WTC11 (cell line): ENCODE data around the gene SERPINE2. TPM values are rescaled to one million over a fixed set of nuclear protein-coding genes. Genes with fewer than 3 reads are reported as not detected.

ENCODE experiments used
- ATAC-seq: fragments of 200-7000 bp; cut with Tn5 transposase; 2 replicates; pipeline ENCODE4 v1.10.0; 2021; ENCODE audit warnings: mild to moderate bottlenecking, moderate library complexity
- CTCF ChIA-PET: fragments of 300-600 bp; sonication (Branson Sonifier 250); formaldehyde crosslinking; loops from one replicate; lab custom pipeline; 2021; ENCODE audit warnings: antibody characterized with exemption; lab: Charles Lee
- POLR2A ChIA-PET: fragments of 350-600 bp; sonication (Branson Sonifier 250); formaldehyde crosslinking; loops from one replicate; lab custom pipeline; 2021; ENCODE audit warnings: antibody characterized with exemption; lab: Charles Lee
- DNase-seq: peaks from one replicate; pipeline ENCODE4 v3.0.0; 2021; ENCODE audit warnings: low spot score
- H3K27ac Mint-ChIP-seq: 2 replicates; pipeline ENCODE4 v1.8.0; 2021; ENCODE audit warnings: mixed read lengths
- H3K27me3 Mint-ChIP-seq: 2 replicates; pipeline ENCODE4 v1.8.0; 2021; ENCODE audit warnings: low read depth, mild to moderate bottlenecking, moderate library complexity, mixed read lengths
- H3K36me3 Mint-ChIP-seq: 2 replicates; pipeline ENCODE4 v1.8.0; 2021; ENCODE audit warnings: mixed read lengths
- H3K4me1 Mint-ChIP-seq: 2 replicates; pipeline ENCODE4 v1.8.0; 2022; ENCODE audit warnings: mixed read lengths
- H3K4me3 Mint-ChIP-seq: 2 replicates; pipeline ENCODE4 v1.8.0; 2021; ENCODE audit warnings: mild to moderate bottlenecking, moderate library complexity, mixed read lengths
- H3K9me3 Mint-ChIP-seq: 2 replicates; pipeline ENCODE4 v1.8.0; 2021; ENCODE audit warnings: mixed read lengths
- ESRRA ChIP-seq: sonication (generic); formaldehyde crosslinking; IDR thresholded peaks from 2 replicates; pipeline ENCODE4 v1.8.1; 2022; ENCODE audit warnings: mild to moderate bottlenecking, missing genetic modification reagents, borderline replicate concordance
- FOXJ3 ChIP-seq: sonication (generic); formaldehyde crosslinking; IDR thresholded peaks from 2 replicates; pipeline ENCODE4 v1.9.0; 2021; ENCODE audit warnings: missing genetic modification reagents, mild to moderate bottlenecking, borderline replicate concordance
- KAT7 ChIP-seq: sonication (generic); formaldehyde crosslinking; IDR thresholded peaks from 2 replicates; pipeline ENCODE4 v1.8.1; 2023; ENCODE audit warnings: missing genetic modification reagents, mild to moderate bottlenecking, borderline replicate concordance
- ZNF423 ChIP-seq: fragments of 250-450 bp; sonication (Bioruptor Pico); IDR thresholded peaks from 2 replicates; pipeline ENCODE4 v2.1.2; 2022; ENCODE audit warnings: mild to moderate bottlenecking, moderate library complexity
- total RNA-seq: library from RNA; stranded (reverse); gene quantifications from 3 replicates; pipeline ENCODE4 v1.2.3, GENCODE V29; 2021
- TF ChIP-seq, protein P1 (sequence below): sonication (generic); formaldehyde crosslinking; conservative IDR thresholded peaks from 2 replicates; pipeline ENCODE4 v1.8.1; 2023; ENCODE audit warnings: mild to moderate bottlenecking, low read depth, missing genetic modification reagents, moderate library complexity
- TF ChIP-seq, protein P2 (sequence below): fragments of 250-450 bp; sonication (Bioruptor Pico); IDR thresholded peaks from 2 replicates; pipeline ENCODE4 v2.1.2; 2022; ENCODE audit warnings: mild to moderate bottlenecking, moderate library complexity
- TF ChIP-seq, protein P3 (sequence below): sonication (generic); formaldehyde crosslinking; IDR thresholded peaks from 2 replicates; pipeline ENCODE4 v1.8.1; 2022; ENCODE audit warnings: missing genetic modification reagents, borderline replicate concordance
- TF ChIP-seq, protein P4 (sequence below): fragments of 250-450 bp; sonication (Bioruptor Pico); IDR thresholded peaks from 2 replicates; pipeline ENCODE4 v1.9.0; 2021; ENCODE audit warnings: mild to moderate bottlenecking, borderline replicate concordance
- TF ChIP-seq, protein P5 (sequence below): sonication (generic); formaldehyde crosslinking; IDR thresholded peaks from 2 replicates; pipeline ENCODE4 v1.8.1; 2023; ENCODE audit warnings: mild to moderate bottlenecking, missing genetic modification reagents, borderline replicate concordance
- TF ChIP-seq, protein P6 (sequence below): sonication (generic); formaldehyde crosslinking; IDR thresholded peaks from 2 replicates; pipeline ENCODE4 v1.8.0; 2022; ENCODE audit warnings: mild to moderate bottlenecking, missing genetic modification reagents

Gene SERPINE2
- total RNA-seq, 1 experiment from 2014 or later, result 60.4 TPM

DNA sequence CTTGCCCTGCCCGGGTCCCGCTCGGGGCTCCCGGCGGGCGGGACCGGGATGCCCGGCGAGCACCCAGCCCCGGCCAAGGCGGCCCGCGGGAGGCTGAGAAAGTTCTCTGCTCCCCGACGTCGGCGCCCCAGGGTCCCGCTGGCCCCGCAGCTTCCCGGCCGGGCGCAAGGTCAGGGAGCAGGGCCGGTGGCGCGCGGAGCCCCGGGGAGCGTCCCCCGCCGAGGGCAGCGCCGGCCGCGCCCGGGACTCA, 331 bp downstream of the SERPINE2 start:
- Mint-ChIP-seq H3K9me3 (no peaks in the 10 kb centered on the region), H3K27me3 (peaks cover 57% of the 10 kb centered on the region), H3K4me1 (peaks cover 35% of the 10 kb centered on the region), H3K4me3 (no peak overlapping the region), H3K27ac (no peak overlapping the region), H3K36me3 (no peaks in the 10 kb centered on the region)
- TF ChIP-seq ESRRA, result 0 out of 2 replicates have a peak, but pooled peaks have one; percentile 7
- TF ChIP-seq KAT7 (CRISPR knock-in tag), result 0 out of 2 replicates have a peak, but pooled peaks have one; percentile 22
- TF ChIP-seq, protein P1, sequence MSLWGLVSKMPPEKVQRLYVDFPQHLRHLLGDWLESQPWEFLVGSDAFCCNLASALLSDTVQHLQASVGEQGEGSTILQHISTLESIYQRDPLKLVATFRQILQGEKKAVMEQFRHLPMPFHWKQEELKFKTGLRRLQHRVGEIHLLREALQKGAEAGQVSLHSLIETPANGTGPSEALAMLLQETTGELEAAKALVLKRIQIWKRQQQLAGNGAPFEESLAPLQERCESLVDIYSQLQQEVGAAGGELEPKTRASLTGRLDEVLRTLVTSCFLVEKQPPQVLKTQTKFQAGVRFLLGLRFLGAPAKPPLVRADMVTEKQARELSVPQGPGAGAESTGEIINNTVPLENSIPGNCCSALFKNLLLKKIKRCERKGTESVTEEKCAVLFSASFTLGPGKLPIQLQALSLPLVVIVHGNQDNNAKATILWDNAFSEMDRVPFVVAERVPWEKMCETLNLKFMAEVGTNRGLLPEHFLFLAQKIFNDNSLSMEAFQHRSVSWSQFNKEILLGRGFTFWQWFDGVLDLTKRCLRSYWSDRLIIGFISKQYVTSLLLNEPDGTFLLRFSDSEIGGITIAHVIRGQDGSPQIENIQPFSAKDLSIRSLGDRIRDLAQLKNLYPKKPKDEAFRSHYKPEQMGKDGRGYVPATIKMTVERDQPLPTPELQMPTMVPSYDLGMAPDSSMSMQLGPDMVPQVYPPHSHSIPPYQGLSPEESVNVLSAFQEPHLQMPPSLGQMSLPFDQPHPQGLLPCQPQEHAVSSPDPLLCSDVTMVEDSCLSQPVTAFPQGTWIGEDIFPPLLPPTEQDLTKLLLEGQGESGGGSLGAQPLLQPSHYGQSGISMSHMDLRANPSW (CRISPR knock-in tag), result no peak
- TF ChIP-seq, protein P2, sequence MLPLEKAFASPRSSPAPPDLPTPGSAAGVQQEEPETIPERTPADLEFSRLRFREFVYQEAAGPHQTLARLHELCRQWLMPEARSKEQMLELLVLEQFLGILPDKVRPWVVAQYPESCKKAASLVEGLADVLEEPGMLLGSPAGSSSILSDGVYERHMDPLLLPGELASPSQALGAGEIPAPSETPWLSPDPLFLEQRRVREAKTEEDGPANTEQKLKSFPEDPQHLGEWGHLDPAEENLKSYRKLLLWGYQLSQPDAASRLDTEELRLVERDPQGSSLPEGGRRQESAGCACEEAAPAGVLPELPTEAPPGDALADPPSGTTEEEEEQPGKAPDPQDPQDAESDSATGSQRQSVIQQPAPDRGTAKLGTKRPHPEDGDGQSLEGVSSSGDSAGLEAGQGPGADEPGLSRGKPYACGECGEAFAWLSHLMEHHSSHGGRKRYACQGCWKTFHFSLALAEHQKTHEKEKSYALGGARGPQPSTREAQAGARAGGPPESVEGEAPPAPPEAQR (CRISPR knock-in tag), result no peak
- no peak for TF ChIP-seq FOXJ3 (CRISPR knock-in tag)
- TF ChIP-seq ZNF423 (CRISPR knock-in tag), result peak; percentile 92
- TF ChIP-seq, protein P3, sequence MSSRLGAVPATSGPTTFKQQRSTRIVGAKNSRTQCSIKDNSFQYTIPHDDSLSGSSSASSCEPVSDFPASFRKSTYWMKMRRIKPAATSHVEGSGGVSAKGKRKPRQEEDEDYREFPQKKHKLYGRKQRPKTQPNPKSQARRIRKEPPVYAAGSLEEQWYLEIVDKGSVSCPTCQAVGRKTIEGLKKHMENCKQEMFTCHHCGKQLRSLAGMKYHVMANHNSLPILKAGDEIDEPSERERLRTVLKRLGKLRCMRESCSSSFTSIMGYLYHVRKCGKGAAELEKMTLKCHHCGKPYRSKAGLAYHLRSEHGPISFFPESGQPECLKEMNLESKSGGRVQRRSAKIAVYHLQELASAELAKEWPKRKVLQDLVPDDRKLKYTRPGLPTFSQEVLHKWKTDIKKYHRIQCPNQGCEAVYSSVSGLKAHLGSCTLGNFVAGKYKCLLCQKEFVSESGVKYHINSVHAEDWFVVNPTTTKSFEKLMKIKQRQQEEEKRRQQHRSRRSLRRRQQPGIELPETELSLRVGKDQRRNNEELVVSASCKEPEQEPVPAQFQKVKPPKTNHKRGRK (CRISPR knock-in tag), result no peak
- TF ChIP-seq, protein P4, sequence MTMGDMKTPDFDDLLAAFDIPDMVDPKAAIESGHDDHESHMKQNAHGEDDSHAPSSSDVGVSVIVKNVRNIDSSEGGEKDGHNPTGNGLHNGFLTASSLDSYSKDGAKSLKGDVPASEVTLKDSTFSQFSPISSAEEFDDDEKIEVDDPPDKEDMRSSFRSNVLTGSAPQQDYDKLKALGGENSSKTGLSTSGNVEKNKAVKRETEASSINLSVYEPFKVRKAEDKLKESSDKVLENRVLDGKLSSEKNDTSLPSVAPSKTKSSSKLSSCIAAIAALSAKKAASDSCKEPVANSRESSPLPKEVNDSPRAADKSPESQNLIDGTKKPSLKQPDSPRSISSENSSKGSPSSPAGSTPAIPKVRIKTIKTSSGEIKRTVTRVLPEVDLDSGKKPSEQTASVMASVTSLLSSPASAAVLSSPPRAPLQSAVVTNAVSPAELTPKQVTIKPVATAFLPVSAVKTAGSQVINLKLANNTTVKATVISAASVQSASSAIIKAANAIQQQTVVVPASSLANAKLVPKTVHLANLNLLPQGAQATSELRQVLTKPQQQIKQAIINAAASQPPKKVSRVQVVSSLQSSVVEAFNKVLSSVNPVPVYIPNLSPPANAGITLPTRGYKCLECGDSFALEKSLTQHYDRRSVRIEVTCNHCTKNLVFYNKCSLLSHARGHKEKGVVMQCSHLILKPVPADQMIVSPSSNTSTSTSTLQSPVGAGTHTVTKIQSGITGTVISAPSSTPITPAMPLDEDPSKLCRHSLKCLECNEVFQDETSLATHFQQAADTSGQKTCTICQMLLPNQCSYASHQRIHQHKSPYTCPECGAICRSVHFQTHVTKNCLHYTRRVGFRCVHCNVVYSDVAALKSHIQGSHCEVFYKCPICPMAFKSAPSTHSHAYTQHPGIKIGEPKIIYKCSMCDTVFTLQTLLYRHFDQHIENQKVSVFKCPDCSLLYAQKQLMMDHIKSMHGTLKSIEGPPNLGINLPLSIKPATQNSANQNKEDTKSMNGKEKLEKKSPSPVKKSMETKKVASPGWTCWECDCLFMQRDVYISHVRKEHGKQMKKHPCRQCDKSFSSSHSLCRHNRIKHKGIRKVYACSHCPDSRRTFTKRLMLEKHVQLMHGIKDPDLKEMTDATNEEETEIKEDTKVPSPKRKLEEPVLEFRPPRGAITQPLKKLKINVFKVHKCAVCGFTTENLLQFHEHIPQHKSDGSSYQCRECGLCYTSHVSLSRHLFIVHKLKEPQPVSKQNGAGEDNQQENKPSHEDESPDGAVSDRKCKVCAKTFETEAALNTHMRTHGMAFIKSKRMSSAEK (CRISPR knock-in tag), result no peak
- TF ChIP-seq, protein P5, sequence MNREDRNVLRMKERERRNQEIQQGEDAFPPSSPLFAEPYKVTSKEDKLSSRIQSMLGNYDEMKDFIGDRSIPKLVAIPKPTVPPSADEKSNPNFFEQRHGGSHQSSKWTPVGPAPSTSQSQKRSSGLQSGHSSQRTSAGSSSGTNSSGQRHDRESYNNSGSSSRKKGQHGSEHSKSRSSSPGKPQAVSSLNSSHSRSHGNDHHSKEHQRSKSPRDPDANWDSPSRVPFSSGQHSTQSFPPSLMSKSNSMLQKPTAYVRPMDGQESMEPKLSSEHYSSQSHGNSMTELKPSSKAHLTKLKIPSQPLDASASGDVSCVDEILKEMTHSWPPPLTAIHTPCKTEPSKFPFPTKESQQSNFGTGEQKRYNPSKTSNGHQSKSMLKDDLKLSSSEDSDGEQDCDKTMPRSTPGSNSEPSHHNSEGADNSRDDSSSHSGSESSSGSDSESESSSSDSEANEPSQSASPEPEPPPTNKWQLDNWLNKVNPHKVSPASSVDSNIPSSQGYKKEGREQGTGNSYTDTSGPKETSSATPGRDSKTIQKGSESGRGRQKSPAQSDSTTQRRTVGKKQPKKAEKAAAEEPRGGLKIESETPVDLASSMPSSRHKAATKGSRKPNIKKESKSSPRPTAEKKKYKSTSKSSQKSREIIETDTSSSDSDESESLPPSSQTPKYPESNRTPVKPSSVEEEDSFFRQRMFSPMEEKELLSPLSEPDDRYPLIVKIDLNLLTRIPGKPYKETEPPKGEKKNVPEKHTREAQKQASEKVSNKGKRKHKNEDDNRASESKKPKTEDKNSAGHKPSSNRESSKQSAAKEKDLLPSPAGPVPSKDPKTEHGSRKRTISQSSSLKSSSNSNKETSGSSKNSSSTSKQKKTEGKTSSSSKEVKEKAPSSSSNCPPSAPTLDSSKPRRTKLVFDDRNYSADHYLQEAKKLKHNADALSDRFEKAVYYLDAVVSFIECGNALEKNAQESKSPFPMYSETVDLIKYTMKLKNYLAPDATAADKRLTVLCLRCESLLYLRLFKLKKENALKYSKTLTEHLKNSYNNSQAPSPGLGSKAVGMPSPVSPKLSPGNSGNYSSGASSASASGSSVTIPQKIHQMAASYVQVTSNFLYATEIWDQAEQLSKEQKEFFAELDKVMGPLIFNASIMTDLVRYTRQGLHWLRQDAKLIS (CRISPR knock-in tag), result no peak
- TF ChIP-seq, protein P6, sequence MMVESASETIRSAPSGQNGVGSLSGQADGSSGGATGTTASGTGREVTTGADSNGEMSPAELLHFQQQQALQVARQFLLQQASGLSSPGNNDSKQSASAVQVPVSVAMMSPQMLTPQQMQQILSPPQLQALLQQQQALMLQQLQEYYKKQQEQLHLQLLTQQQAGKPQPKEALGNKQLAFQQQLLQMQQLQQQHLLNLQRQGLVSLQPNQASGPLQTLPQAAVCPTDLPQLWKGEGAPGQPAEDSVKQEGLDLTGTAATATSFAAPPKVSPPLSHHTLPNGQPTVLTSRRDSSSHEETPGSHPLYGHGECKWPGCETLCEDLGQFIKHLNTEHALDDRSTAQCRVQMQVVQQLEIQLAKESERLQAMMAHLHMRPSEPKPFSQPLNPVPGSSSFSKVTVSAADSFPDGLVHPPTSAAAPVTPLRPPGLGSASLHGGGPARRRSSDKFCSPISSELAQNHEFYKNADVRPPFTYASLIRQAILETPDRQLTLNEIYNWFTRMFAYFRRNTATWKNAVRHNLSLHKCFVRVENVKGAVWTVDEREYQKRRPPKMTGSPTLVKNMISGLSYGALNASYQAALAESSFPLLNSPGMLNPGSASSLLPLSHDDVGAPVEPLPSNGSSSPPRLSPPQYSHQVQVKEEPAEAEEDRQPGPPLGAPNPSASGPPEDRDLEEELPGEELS, result no peak
- DNase-seq (no peak), ATAC-seq (no peak)
- POLR2A ChIA-PET, result no interaction called here
- CTCF ChIA-PET, result interaction anchor here (0.7 to 2.8 kb wide), 5 partner anchors 20 to 246 kb away, joined by 3 to 14 read pairs (median 5); no protein-coding TSS in a partner anchor
